ENCODE data around the gene NIF3L1.

GRCh38 chr2:200852605-200853004 is 36.6 kb upstream of the NIF3L1 start:
- TF ChIP-seq CTCF (IDR thresholded peaks at IDR 0.05) (no peak), POLR2A (IDR thresholded peaks at IDR 0.05) (no peak)
